Activated CD4-positive, alpha-beta T cell treated with anti-CD3 and anti-CD28 coated beads for 24 hours (primary cell): ENCODE results near the gene ZMAT5.
"Not testable (repeated sequence)": the region's sequence is repeated elsewhere in the genome, so short reads cannot be mapped to it uniquely, and the experiment has no call there.

ENCODE experiments used
- DNase-seq, 2 donors: peaks; one replicate each; pipeline ENCODE4 v3.0.0-alpha.2; 2020; ENCODE audit warnings: low read depth in 2 of 2

Gene ZMAT5

DNA sequence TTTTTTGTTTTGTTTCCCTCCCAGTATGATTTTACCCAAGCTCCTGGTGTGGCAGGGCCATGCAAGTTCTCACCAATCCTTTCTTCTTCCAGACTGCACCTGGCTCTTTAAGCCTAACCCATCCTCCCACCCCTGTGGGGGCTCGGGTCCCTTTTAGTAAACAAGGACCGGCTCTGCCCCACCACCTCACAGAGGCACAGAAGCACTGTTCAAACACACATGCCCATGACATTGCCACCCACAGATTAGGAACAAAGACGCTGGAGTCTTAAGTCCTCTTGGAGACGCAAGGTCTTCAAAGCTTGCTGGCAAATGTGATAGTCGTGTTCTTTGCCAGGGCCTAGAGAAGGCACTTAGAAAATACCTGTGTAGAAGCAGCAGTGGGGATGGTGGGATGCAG, 19.2 kb upstream of the ZMAT5 start:
- no peak for DNase-seq

DNA sequence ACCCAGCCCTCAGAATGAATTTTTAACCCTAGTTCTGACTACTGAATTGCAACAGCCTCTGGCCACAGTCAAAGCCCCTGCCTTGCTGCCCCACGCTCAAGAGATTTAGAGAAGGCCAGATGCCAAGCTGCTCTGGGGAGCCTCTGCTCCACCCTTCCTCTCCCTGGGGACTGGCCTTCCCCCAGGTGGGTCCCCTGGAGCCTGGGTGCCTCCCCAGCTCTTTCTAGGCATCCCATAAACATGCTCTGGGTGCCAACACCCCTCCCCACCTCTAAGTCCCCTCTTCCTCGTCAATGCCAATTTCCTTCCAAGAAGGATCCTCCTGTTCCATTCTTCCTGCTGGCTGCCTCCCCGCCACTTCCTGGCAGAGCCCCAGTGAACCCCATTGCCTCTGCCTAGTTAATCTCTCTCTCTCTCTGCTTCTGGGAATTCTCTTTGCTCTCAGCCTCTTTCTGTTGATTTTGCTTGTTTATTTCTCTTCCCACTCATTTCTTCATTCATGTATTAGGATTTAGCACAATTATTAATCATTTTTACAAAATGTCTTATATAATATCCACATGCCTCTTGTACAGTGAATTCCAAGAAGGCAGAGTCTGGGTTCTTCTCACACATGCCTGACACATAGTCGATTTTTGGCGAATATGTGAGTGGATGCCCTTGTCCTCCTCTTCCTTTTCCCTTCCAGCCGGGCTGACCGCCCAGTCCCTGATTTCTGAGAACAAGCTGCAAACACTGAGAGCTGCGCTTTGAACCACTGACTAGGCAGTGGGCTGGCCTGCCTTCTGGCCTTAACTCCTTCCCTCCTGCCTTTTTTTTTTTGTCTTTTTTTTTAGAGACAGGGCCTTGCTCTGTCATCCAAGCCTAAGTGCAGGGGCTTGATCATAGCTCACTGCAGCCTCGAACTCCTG, 17.9 kb upstream of the ZMAT5 start:
- no peak for DNase-seq

DNA sequence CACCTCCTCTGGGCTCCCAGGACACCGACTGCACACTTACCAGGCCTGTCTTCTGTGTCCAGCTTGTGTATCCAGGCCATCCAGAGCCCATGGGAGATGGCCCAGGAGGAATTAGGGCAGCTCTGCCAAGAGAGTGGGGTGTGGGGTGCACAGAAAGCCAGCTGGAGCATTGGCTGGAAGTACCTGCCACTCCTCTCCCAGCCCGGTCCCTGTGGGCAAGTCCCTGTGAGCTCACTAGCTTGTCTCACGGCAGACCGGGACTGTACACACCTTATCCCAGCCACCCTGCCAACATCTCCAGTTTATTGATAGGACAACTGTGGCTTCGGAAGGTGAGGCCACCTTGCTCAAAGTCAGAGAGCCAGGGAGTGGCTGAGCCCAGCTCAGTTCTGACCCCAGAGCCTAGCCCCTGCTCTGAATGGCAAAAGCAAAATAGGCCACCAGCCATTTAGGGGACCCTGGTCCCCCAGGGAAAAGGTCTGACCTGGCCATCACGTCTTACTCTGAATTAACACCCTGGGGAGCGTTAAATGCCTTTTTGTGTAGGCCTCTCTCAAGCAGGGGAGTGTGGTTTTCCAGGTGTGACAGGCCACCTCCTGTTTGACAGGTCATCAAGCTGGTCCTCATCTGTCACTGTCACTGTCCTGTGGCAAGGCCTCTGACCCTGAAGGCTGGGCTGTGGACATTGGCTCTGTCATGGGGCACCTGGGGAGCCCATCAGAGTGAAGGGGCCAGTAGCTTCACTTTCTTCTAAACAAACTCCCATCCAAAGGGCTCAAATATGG, 15.4 kb upstream of the ZMAT5 start:
- no peak for DNase-seq

DNA sequence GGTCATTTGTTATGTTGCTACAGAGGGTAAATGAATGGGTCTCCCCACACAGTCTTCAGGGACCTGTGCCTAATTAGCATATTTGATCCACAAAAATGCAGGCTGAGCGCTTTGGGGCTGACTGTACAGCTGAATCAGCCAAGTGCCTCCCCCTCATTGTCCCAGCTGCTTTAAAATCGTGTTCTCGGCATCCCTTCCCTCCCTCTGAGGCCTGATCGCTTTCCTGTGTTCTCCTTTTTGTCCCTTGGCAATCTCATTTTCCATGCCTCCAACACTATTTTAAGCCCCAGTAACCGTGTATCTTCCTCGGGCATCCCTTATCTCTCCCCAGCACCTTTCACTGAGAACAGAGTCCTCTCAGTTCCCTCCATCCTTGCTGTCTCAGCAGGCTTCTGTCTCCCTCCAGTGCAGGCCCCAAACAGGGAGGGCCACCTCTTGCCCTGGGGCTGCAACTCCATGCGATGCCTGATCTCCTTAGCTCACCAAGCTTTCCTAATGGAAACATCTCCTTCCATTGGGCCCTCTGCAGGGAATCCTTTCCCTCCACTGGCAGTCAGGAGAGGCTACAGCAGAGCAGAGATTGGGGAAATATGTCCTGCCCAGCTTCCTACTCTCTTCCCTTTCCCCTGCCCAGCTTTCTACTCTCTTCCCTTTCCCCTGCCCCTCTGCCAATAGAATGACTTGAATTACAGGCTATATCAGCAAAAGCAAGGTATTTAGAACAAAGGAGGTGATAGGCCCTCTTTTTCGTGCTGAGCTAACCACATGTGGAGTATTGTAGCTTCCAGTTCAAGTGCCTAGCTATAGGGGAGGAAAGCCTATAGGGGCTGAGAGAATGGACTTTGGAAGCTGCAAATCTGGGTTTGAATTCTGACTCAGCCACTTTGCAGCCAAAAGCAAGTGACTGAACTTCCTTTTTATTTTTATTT, 14.2 kb upstream of the ZMAT5 start:
- no peak for DNase-seq

DNA sequence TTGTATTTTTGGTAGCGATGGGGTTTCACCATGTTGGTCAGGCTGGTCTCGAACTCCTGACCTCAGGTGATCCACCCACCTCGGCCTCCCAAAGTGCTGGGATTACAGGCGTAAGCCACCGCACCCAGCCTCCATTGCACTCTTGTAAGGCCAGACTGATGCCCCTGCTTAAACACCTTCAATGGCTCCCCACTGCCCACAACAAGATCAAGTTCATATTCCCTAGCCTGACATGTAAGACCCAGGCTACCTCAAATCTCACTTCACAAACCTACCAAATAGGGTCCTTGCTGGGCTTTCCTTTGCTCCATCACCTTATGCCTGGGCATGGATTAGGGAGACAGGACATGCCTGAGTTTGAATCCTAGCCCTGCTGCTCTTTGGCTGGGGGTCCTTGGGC, 13.4 kb upstream of the ZMAT5 start:
- DNase-seq: no peak

DNA sequence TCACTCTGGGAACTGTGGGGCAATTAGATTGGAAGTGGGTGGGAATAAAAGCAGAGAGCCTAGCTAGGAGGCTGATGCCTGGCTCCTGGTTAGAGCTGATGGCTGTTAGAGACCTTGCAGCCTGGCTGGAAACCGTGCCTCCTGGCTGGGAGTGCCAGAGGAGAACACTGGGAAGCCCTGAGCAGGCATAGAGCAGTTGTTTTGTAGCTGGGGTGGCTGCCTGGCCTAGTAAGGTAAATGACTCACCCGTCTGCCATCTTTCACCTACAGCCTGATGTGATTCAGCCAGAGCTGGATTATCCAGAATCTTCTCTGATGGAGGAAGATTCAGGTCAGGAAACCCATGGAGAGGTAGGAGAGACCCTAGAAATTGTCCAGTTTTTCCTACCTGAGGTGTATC, 6.4 kb upstream of the ZMAT5 start:
- DNase-seq: no peak

DNA sequence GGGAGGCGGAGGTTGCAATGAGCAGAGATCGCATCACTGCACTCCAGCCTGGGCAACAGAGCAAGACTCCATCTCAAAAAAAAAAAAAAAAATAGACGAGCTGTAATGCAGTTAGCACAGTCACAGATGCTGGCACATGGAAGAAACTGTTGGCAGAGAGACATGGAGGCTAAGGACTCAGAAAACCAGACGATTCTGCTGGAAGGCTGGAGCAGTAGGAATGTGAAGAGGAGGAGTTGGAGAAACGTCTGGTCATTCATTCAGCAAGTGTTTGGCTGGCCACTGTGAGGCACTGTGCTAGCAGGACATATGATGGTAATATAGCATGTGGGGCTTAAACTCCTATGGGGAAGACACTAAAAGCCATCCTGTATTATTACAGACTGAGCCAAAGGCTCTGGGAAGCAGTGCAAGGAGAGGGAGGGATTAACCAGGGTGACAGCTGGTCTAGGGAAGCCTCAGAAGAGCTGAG, 5.4 kb upstream of the ZMAT5 start:
- DNase-seq: no peak

DNA sequence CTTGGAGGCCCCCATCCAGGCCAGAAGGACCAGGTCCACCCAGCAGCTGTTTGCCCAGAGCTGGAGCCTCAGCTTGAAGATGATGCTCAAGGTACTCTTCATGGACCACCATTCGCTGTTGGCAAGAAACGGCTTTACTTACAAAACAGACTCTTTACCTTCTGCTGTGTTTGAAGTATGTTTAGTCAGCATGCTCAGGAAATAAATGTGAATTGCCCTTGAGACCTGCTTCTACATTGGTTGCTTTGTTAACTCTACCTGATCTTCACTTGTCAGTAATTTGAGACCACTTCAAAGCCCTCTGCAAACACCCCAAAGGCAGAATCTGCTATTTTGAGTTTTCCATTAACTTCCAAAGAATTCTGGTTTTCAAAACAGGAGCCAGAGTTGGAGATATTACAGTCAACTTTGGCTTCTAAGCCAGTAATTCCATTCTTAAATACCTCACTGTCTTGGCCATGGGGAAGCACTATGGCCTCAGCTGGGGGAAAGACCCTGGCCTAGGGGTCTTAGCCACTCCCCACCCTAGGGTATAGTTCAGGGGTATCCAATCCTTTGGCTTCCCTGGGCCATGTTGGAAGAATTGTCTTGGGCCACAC, 3.0 kb upstream of the ZMAT5 start:
- DNase-seq: no peak

DNA sequence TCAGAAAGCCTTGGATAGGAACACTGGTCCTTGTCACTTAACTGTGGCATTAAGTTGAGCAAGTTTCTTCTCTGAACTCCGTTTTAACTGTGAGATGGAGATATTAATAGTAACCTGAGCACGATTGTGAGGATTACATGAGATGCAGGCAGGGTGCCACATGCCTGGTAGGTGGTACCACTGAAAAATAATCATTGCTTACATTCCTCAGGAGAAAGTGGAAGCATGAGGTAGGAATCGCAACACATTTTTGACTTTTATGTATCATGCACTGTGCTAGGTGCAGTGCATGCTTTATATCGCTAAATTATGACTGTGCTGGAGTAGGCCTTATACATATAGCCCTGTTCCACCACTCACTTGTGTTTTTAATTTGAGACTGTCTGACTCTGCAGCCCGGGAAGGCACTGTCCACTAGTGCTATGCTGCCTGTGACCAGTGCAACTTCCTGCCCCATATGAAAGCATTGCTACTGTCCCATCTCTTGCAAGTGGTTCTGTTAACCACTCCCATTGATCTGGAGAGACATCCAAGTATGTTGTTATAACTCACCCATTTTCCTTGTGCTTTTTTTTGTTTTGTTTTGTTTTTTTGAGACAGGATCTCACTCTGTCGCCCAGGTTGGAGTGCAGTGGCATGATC, 1.4 kb upstream of the ZMAT5 start:
- no peak for DNase-seq

DNA sequence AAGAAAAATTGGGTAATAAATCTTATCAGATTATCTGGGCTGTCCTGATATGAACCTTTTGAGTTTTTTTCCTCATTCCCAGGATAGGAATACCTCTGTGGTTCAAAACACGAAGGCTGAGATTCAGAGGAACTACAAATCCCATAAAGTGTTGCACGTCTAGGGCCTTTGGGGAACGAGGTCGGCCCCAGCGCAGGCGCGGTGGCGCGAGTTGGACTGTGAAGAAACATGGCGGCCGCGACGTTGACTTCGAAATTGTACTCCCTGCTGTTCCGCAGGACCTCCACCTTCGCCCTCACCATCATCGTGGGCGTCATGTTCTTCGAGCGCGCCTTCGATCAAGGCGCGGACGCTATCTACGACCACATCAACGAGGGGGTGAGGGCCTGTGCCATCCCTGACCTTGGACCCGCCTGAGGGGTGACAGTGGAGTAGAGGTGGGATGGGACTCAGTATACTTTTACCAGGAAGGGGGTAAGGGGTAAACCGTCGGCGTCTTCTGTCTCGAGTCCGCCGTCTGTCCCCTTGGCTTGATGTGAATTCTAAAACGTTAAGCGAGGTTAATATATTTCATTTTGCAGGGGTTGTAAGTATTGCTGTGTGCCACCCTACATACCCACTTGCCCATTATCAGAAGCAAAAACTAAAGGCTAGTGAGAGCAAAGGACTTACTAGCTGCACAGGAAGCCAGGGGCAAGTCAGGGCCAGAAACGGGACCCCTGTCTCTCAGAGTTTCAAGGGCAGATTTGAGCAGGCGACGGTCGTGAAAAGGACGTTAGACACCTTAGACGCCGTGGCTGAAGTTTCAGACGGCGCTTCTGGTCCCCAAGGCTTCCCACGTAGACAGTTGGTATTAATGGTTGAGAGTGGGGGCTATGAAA, 604 bp upstream of the ZMAT5 start, which contains the start of gene UQCR10:
TSS of gene UQCR10 (plus strand) at position 199 of the 881 bp plus-strand sequence. CDS start at position 229, 30 bp downstream.
- peak; percentile 91 to 92 for DNase-seq

DNA sequence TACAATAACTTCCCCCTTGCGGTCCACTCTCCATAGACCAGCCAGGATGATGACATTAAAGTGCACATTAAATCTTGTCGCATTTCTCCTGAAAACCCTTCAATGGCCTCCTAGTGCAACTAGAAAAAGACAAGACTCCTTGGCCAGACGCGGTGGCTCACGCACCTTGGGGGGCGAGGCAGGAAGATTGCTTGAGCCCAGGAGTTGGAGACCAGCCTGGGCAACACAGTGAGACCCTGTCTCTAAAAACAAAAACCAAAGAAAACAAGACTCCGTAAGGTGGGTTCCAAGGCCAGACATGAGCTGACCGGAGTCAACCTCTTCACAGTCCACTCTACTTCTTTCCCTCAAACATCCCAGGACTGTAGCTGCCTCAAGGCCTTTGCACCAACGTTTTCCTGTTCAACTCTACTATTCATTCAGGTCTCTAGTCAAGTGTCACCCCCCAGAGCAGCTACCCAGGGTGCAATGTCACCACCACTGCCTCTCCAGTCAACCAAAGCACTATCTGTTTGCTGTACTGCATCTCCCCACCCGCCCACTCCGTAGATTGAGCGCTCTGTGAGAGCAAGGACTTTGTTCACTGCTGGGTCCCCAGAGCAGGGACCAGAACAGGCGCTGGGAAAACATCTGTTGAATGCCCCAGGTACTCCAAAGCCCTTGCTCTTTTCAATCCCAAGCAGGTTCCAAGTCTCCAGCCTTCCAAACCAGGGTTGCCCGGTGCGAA, 739 bp downstream of the ZMAT5 start:
- no peak for DNase-seq

DNA sequence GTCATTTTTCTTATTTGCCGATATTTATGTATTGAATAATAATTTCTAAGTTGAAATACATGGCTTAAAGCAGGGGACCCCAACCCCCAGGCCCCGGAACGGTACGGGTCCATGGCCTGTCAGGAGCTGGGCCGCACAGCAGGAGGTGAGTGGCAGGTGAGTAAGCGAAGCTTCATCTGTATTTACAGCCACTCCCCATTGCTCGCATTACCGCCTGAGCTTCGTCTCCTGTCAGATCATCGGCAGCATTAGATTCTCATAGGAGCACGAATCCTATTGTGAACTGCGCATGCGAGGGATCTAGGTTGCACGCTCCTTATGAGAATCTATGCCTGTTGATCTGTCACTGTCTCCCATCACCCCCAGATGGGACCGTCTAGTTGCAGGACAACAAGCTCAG, 4.5 kb downstream of the ZMAT5 start:
- DNase-seq: no peak

DNA sequence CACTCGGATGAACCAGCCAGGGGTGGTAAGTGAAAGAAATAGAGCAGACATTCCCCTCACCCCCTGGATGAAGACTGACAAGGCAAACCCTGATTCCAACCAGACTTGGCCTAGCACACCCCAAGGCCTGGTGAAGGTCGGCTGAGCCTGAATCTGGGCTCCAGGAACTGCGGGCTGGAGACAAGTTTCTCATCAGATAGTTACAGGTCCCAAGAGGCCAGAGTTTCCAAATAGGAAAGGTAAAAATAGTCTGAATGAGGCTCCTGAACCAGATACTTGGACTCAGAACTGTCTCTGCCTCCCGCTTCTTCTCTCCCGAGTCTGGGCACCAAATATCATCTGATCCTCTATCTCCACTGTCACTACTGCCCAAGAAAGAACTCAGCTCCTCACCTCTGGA, 7.8 kb downstream of the ZMAT5 start:
- DNase-seq: no peak

DNA sequence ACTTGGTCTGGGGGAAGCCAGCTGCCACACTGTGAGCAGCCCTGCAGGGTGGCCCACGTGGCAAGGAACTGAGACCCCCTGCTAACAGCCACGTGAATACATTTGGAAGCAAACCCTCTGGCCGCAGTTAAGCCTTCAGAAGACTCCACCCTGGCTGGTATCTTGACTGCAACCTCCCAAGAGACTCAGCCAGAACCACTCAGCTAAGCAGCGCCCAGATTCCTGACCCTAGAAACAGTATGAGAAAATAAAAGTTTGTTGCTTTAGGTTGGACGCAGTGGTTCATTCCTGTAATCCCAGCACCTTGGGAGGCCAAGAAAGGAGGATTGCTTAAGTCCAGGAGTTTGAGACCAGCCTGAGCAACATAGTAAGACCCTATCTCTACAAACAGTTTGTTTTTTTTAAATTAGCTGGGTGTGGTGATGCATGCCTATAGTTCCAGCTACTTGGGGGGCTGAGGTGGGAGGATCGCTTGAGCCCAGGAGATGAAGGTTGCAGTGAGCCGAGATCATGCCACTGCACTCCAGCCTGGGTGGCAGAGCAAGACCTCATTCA, 8.7 kb downstream of the ZMAT5 start:
- no peak for DNase-seq

DNA sequence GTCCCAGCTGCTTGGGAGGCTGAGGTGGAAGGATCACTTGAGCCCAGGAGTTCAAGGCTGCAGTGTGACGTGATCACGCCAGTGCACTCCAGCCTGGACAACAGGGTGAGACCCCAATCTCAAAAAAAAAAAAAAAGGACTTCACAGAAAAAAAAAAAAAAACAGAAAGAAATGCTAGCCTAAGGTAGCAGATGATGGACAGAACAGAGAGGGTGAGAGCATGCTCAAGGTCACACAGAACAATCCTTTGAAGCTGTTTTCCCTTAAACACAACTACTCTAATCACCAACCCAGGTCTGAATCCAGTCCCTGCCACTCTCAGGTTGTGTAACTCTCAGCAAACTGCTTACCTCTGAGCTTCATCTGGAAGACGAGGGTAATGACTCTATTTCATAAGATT, 9.7 kb downstream of the ZMAT5 start:
- DNase-seq: no peak

DNA sequence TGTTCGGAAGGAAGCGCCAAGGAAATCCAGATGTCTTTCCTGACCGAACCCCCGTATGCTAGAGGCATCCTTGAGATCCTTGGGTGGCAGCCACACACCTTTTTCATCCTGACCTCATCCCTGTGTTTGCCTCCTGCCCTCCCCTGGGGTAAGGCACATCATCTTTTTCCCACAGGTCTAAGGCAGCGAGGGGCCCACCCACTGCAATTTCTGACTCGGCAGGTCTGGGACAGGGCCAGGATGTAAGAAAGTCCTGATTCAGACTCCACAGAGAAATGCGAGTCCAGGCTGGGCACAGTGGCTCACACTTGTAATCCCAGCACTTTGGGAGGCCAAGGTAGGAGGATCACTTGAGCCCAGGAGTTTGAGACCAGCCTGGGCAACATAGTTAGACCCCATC, 10.5 kb downstream of the ZMAT5 start:
- no peak for DNase-seq

DNA sequence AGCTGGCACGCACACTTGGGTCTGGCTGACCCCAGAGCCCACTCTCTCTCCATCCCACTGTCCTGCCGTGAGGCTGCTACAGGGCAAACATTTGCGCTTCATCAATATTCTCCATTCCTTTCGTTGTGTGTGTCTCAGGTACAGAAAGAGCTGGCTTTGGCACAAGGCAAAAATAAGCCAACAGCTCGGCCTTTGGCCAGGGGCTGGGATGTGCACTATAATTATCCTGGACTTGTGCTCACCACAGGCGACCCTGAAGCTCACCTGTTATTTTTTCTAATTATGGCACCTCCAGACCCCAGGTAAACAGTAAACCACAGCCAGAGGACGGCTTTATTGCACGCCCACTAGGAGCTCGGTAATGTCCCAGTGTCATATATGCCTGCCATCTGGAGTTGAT, 10.9 kb downstream of the ZMAT5 start:
- no peak for DNase-seq

DNA sequence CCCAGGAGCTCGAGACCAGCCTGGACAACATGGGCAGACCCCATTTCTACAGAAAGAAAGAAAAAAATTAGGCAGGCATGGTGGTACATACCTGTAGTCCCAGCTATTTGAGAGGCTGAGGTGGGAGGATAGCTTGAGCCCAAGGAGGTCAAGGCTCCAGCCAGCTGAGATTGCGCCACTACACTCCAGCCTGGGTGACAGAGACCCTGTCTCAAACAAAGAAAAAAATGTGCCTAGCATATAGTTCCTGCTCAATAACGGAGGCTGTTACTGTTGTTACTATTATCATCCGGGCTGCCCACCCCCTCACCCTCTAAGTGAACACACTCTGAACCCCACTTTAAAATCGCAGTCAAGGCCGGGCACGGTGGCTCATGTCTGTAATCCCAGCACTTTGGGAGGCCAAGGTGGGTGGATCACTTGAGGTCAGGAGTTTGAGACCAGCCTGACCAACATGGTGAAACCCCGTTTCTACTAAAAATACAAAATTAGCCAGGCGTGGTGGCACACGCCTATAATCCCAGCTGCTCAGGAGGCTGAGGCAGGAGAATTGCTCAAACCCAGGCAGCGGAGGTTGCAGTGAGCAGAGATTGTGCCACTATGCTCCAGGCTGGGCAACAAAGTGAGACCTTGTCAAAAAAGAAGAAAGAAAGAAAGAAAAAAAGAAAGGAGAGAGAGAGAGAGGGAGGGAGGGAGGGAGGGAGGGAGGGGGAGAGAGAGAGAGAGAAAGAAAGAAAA, 12.0 kb downstream of the ZMAT5 start:
- not testable (repeated sequence) for DNase-seq
